ENCODE results near the gene RPA1.

RPA1 gene

GRCh38 chr17:1830288-1830687 is 483 bp downstream of the RPA1 start:
- POLR2A ChIA-PET = interaction anchor here (1.8 kb wide), 1 partner anchor 114 kb away, joined by 10 read pairs; no protein-coding TSS in a partner anchor
- no peak for DNase-seq (ENCODE audit: low read depth, low spot score)

DNA sequence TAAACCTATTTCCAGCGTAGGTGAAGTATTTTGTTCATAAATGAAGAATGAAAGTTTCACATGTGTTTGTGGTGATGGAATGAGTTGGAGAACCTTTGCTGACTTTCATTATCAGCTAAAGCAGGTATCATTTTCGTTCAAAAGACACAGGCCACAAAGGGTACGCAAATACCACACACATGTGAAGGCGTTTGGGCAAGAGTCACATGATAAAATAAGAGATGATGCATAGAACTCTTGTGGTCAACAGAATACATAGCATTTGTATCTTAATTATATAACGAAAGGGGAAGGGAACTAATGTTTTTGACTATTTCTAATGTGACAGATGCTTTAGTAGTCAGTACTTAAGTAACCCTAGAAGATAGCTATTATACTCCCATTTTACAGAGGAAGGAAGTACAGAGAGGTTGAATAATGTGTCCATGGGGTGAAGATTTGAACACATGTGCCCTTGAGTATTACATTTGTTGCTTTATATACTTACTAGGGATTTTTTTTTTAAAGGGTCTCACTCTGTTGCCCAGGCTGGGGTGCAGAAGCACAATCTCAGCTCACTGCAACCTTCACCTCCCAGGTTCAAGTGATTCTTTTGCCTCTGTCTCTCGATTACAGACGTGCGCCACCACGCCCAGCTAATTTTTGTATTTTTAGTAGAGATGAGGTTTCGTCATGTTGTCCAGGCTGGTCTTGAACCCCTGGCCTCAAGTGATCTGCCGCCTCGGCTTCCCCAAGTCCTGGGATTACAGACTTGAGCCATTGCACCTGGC is 4.8 kb downstream of the RPA1 start:
- CTCF ChIA-PET = interaction anchor here (1.0 kb wide), 2 partner anchors 113 to 191 kb away, joined by 4 read pairs; no protein-coding TSS in a partner anchor
- TF ChIP-seq CTCF (IDR thresholded peaks at IDR 0.05; ENCODE audit: insufficient read depth, low read length, missing control alignments) = no peak
- POLR2A ChIA-PET = no interaction called here
- H3K4me3 ChIP-seq (ENCODE audit: low read depth, low read length) = no peak overlapping the region
- DNase-seq (ENCODE audit: low read depth, low spot score) = no peak

More at GRCh38 chr17:1830288-1830687, 483 bp downstream of the RPA1 start:
- H3K4me3 ChIP-seq (ENCODE audit: low read depth, low read length) = peak overlapping the region; percentile 87
- no peak for TF ChIP-seq CTCF (IDR thresholded peaks at IDR 0.05; ENCODE audit: insufficient read depth, low read length, missing control alignments)
- CTCF ChIA-PET = interaction anchor here (1.0 to 1.4 kb wide), 2 partner anchors 47 to 109 kb away, joined by 4 to 9 read pairs; no protein-coding TSS in a partner anchor

GRCh38 chr17:1839516-1839915 is 9.7 kb downstream of the RPA1 start:
- POLR2A ChIA-PET = interaction anchor here (0.6 kb wide), 1 partner anchor 123 kb away, joined by 3 read pairs; no protein-coding TSS in a partner anchor
- no peak overlapping the region for H3K4me3 ChIP-seq (ENCODE audit: low read depth, low read length)
- DNase-seq (ENCODE audit: low read depth, low spot score) = no peak
- TF ChIP-seq CTCF (IDR thresholded peaks at IDR 0.05; ENCODE audit: insufficient read depth, low read length, missing control alignments) = no peak
- CTCF ChIA-PET = interaction anchor here (0.6 to 1.6 kb wide), 2 partner anchors 26 to 142 kb away, joined by 3 to 5 read pairs; no protein-coding TSS in a partner anchor

GRCh38 chr17:1843947-1844346 is 14.1 kb downstream of the RPA1 start:
- CTCF ChIA-PET = interaction anchor here (0.5 kb wide), 1 partner anchor 8 kb away, joined by 3 read pairs; no protein-coding TSS in a partner anchor
- H3K4me3 ChIP-seq (ENCODE audit: low read depth, low read length) = no peak overlapping the region
- no peak for DNase-seq (ENCODE audit: low read depth, low spot score)
- POLR2A ChIA-PET = no interaction called here
- TF ChIP-seq CTCF (IDR thresholded peaks at IDR 0.05; ENCODE audit: insufficient read depth, low read length, missing control alignments) = no peak

GRCh38 chr17:1847191-1847590 is 17.4 kb downstream of the RPA1 start:
- no peak overlapping the region for H3K4me3 ChIP-seq (ENCODE audit: low read depth, low read length)
- CTCF ChIA-PET = no interaction called here
- POLR2A ChIA-PET = no interaction called here
- TF ChIP-seq CTCF (IDR thresholded peaks at IDR 0.05; ENCODE audit: insufficient read depth, low read length, missing control alignments) = no peak
- DNase-seq (ENCODE audit: low read depth, low spot score) = no peak

DNA sequence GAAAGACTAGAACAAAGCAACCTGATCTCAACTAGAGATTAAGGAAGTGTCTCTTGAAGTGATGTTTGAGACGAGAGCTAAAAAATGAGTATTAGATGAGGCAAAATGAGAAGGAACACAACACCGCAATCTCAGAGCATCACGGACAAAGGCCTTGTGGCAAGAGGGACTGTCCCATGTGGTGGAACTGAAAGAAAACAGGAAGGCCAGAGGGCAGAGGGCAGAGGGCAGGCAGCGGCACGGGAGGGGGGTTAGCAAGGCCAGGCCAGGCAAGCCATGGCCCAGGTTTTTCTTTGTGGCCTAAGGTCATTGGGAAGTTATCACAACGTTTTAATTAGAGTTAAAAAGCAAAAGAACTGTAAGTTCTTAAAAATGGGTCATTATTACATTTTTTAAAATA is 22.5 kb downstream of the RPA1 start:
- ChIA-PET CTCF (interaction anchor here (0.6 to 1.7 kb wide), 2 partner anchors 8 to 69 kb away, joined by 3 to 4 read pairs; no protein-coding TSS in a partner anchor), POLR2A (no interaction called here)
- DNase-seq (ENCODE audit: low read depth, low spot score) = no peak

More for the DNA sequence above, 22.5 kb downstream of the RPA1 start:
- no peak overlapping the region for H3K4me3 ChIP-seq (ENCODE audit: low read depth, low read length)
- no peak for TF ChIP-seq CTCF (IDR thresholded peaks at IDR 0.05; ENCODE audit: insufficient read depth, low read length, missing control alignments)

All from AG04449 (cell line).